Right renal pelvis (tissue), 4 donors: ENCODE measurements around the gene CELF4. TPM values are rescaled to one million over a fixed set of nuclear protein-coding genes. Genes with fewer than 3 reads are reported as not detected.

Source experiments
- DNase-seq, 4 donors: peaks; one replicate each; pipeline ENCODE4 v3.0.0-alpha.2; 2013; ENCODE audit warnings: low read depth in 4 of 4, low spot score in 3 of 4, missing footprints in 1 of 4
- polyA plus RNA-seq, 4 donors: library from polyadenylated mRNA; unstranded; fragments of 120-200 nt; gene quantifications; one replicate each; pipeline ENCODE4 v1.2.1, GENCODE V29; 2013; ENCODE audit not compliant: insufficient read length in 4 of 4

Gene CELF4
- polyA plus RNA-seq, 4 donors = 2.8 to 3.6 (median 3.0) TPM

- DNase-seq = no peak
These were observed 232.8 kb downstream of the CELF4 start for GRCh38 chr18:37332628-37333420.

DNA sequence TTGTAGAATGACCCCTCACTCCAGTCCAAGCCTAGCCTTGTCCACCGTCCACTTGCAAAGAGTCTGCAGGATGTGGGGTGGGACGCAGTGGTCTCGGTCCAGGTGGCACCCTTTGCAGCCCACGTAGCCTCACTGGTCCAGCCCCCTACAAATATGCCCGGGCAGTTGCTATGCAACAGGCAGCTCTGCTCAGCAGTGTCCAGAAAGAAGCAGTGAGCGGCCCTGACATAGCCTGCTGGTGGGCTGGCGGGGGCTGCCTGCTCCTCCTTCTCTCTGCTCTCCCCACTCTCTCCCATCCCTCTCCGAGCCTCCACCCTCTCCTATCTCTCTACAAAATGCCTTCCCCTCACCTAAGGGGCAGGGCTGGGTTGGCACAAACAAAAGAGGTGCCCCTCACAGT lies 233.4 kb downstream of the CELF4 start:
- DNase-seq = no peak

DNA sequence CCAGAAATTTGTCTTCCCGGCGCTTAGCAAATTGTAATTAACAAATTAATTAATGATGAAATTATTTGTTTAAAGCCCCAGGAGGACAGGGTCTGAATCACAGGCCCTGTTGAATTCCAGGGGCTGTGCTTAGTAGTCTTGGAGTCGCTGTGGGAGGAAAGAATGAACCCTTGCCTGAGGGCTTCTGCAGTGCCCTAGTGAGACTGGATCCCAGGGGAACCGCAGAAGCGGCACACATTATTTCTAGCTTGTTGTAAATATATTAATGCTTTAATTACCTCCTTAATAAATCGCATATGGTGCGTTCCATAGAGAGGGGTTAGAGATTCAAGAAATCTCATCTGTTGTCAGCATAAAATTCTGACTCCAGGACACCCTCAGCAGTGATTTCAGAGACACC lies 235.4 kb downstream of the CELF4 start:
- DNase-seq = no peak

- no peak for DNase-seq
These were observed 236.5 kb downstream of the CELF4 start for GRCh38 chr18:37328946-37329719.

DNA sequence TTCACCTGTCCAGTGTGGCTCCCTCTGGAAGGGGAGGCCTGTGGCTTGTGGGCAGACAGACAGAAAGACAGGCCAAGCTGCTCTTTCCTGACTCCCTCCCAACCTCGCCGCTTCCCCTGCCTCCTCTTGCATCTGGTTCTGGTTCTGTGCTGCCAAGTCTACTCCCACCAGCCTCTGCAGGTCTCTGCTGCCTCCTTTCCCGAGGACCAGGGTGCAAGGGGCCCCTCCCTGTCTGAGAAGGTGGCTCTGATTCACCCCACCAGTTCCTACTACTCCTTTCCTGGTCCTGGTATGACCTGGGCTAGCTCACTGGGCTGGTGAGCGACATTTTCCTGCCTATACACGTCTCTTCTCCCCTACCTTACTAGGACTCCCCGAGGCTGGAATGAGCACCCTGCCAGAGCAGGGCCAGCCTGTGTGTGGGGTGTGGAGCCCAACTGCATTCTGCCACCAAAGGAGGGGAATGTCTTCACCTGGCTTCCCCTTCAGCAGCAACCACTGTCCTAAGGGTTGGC lies 238.5 kb downstream of the CELF4 start:
- DNase-seq = no peak

DNA sequence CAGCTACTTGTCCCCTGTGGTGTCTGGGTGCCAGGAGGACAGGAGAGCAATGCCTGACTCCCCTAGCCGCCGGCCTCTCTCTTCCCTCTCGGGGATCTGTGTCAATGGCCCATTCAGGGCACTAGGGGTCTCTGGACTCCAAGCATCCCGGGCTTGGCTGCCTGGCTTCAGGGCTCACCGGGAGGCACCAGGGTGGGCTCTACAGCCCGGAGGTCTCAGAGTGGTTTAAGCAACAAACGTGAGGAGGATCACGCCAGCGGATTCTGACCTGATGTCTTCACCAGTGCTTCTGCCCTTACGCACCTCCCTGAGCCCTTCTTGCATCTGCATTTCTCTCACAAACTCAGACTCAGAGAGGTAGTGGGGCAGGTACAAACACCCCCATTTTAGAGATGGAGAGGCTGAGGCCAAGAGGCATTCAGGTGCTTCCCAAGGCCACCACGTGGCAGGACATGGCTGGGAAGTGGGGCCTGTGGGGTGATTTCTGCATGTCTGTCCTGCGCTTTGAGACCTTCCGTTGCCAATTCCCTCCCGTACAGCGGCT lies 243.0 kb downstream of the CELF4 start:
- DNase-seq = peak in 1 of 4 donors; percentile 33

DNA sequence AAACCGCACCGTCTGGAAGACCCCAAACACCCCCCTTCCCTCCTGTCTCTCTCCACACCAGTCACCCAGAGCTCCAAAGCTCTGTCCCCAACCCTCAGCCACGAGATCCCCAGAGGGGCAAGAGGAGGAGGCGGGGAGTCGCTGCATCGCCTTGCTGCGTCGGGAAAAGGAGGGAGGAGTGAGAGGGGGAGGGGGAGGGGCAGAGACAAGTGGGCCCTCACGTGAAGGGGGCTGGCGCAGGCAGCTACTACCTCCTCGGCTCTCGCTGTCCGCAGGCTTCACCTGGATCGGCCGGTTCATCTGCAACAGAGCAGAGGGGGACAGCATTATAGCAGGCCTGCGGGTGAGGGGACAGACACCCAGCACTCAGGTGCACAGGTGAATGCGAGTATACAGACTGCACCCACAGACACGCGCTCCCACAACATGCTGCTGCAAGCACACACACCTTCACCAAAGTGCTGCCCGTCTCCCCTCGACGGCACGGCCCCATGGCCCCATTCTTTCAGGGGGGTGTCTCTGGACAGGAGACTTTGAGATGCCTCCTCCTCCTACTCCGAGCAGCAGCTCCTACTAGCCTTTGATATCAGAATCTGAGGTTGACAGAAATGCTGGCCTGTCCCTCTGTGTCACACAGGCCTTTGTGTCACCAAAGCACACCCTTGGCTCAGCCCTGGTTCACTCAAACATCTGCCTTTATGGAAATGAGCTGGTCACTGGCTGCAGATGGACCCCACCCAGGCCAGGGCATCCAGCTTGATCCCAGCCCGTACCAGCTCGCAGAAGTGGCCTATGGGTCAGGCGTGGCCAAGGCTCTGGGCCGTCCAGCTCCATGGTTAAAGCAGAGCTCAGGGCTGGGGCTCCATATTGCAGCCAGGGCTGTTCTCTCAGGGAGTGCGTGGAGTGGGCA lies 243.8 kb downstream of the CELF4 start:
- DNase-seq = no peak

- no peak for DNase-seq
These were observed 245.3 kb downstream of the CELF4 start for GRCh38 chr18:37320317-37320716.

- DNase-seq = no peak
These were observed 246.9 kb downstream of the CELF4 start for GRCh38 chr18:37318360-37319355.

DNA sequence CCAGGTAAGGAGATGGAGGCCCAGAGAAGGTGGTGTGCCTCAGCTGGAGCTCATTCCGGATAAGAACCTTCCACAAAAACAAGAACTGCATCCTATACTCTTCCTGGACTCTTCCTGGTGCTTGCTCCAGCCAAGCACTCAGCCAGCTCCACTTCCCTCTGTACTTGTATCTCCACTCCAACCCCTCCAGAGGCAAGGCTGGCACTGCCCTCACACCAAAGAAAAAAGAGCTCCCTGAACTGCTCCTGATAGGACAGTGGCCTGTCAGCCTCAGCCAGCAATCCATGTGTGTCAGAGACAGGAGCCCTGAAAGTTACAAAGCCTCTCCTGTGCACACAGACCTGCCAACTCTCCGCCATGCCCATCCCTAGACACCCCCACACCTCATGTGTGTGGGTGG lies 248.1 kb downstream of the CELF4 start:
- DNase-seq = no peak

GRCh38 chr18:37316468-37316867 lies 249.1 kb downstream of the CELF4 start:
- DNase-seq = no peak

GRCh38 chr18:37315935-37316334 lies 249.7 kb downstream of the CELF4 start:
- no peak for DNase-seq

GRCh38 chr18:37314534-37314933 lies 251.1 kb downstream of the CELF4 start:
- DNase-seq = no peak

DNA sequence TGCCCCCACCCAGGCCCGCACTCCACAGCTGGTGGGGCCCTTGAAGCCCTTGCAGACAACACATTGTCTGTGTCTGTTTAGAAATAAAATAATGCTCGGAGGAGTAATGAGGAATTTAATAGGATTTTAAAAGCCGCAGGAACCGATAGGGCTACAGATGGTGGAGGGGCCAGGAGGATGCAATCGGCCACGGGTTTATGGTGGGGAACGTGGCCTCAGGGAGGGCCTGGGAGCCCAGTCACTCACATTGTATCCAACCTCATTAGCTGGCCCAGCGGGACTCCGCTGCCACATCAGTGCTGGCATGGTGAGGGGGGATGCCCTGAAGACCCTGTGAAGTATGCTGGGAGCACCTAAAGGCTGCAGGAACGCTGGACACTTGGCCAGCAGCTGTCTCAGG lies 252.0 kb downstream of the CELF4 start:
- DNase-seq = no peak

DNA sequence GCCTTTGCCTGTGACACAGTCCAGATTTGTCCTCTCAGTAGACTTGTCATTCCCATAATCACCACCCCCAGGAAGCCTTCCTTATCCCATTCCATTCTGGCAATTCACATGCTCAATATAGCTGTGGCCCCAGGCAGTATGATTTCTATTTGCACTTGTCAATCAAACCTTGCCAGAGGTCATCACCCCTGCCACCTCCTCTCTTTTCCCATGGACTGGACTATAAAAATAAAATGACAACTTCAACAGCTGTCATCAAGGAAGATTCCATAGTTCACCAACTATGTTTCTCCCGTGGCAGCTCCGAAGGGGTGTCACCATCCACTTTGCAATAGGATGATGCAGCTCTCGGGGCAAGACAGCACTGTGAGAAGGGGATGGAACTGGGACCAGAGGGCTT lies 255.7 kb downstream of the CELF4 start:
- no peak for DNase-seq

DNA sequence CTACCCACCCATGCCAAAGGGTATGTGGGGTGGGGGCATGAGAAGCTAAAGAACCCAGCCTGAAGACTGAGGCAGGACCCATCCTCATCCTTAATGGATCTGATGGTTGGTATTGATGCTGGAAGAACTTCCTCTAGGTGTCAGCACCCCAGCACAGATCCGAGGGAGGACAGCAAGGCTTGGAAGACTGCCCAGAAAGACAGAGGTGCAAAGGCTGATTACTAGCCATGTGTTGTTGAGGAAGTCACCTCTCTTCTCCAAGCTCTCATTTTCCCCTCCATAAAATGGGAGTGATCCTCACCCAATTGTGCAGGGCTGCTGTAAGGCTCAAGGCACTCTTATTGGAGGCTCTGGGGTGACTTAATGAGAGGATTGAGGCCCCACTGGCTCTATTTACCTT lies 256.5 kb downstream of the CELF4 start:
- no peak for DNase-seq

DNA sequence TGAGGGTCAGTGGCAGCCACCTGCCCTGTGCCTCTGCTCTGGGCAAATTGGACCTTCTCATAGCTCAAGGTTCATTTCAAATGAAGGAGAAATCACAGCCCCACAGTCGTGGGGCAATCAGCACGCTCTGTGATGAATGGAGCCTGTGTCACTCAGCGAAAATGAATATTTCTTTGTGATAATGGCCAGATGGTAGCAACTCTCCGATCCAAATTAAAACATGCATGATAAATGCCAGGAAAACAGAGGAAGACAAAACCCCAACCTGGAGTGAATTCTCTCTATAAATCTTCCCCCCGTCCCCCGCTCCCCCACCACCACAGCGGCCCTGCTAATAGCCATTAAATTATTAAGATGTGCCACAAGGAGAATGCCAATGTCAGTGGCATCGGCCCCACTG lies 258.4 kb downstream of the CELF4 start:
- no peak for DNase-seq

DNA sequence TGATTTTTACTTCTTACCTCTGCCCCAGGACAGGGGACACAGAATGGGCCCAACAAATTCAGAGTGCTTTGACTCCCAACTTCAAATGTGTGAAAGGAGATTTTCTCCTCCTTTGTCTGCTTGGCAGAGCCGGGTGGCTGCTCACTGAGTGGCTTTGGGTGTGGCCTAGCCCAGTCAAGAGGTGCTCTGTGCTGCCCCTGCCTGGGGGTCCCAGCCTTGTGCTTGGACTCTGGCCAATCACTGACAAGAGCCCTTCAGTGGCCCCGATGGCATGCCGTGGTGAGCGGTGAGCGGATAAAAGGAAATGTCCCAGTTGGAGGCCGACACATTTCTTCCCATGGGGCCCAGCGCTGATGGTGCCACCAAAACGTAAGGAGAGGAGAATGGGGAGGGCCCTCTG lies 259.2 kb downstream of the CELF4 start:
- no peak for DNase-seq

GRCh38 chr18:37305066-37305465 lies 260.5 kb downstream of the CELF4 start:
- no peak for DNase-seq
